GM19240 (cell line): ENCODE measurements around the gene FYTTD1.

Experiments
- DNase-seq: peaks from one replicate; pipeline ENCODE4 v3.0.0; 2011; ENCODE audit warnings: low spot score; ENCODE audit not compliant: insufficient read length

Gene FYTTD1

GRCh38 chr3:197791892-197792647, 42.4 kb downstream of the FYTTD1 start:
- no peak for DNase-seq

DNA sequence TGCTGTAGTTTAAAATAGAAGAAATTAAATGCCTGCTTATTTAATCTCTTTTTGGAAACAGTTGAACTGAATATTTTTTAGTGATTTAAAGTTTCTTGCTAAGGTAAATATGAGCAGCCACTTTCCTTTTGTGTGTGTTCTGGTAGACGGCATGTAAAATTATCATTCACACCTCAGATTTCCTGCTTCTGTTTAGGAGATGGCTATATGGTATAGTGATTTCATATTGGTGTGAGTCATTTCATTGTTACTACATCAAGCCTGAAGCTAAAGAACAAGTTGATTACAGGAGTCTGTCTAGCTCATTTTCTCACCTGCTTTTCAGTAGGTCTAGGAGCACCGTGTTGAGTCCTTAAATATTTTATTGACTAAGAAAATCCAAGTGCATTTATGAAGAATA, 43.6 kb downstream of the FYTTD1 start:
- no peak for DNase-seq

DNA sequence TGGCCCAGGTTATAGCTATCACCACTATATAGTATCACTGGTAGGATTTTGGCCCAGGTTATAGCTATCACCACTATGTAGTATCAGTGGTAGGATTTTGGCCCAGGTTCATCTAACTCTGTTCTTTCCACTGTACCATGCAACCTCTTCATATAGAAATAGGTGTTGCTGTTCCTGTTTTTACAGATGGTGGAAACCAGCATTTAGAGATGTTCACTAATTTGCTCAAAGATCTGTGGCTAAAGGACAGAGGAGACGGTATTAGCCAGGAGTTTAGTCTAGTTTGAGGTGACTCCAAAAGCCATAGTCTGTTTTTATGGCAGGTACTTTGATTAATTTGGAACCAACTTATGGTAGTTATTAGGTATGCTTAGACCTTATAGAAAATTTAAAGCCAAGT, 44.4 kb downstream of the FYTTD1 start:
- DNase-seq, result no peak

- DNase-seq, result no peak
Observed at GRCh38 chr3:197795200-197795599, 45.5 kb downstream of the FYTTD1 start.

DNA sequence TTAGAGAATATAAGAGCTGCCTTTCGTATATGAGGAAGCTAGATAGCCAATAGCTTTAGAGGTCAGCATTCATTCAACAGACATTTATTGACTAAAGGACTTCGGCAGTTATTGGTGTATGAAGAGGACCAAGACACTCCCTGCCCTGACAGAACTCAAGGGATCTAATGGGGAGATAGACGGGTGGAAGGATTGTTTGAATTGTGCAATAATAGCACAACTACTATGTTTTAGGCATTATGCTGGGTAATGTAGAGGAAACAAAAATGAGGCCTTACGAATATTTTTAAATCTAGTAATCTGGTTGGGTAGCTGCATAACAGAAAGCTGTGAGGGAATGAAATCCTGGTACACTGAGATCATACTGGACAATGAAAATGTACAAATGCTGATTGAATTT, 46.4 kb downstream of the FYTTD1 start:
- DNase-seq, result no peak

GRCh38 chr3:197798863-197799262, 49.2 kb downstream of the FYTTD1 start:
- DNase-seq, result no peak

DNA sequence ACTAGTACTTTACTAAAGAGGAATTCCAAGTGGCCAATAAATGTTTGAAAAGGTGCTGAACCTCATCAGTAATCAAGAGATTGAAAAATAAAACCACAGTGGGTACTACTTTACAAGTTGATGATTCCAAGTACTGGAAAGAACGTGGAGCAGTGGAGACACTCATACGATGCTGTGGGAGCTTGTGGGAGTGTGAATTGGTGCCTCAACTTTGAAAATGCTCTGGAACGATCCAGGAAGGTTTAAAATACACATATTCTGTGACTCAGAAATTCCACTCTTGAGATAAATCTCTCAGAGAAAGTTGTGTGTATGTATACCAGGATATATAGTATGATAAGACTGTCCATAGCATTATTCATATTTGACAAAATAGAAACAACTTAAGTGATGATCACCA, 50.7 kb downstream of the FYTTD1 start:
- DNase-seq, result no peak

- DNase-seq, result no peak
Observed at GRCh38 chr3:197801891-197802778, 52.5 kb downstream of the FYTTD1 start.

GRCh38 chr3:197802779-197803459, 53.2 kb downstream of the FYTTD1 start:
- no peak for DNase-seq

DNA sequence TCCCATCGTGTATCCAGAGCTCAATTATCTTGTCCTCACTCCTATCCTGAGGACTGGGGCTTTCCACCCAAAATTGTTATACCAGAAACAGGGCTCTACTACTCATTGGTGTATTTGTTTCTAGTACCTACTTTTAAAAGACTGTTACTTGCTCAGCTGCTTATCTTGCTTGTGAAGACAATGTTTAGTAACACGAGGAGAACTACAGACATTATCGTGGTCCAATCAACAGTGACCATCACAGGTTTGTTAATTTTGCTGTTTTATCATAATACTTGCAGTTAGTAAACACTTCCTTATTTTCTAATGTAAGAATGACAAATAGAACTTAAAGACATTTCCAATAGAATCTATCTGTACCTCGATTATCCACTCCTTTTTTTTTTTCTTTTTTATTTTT, 54.8 kb downstream of the FYTTD1 start:
- DNase-seq, result no peak

DNA sequence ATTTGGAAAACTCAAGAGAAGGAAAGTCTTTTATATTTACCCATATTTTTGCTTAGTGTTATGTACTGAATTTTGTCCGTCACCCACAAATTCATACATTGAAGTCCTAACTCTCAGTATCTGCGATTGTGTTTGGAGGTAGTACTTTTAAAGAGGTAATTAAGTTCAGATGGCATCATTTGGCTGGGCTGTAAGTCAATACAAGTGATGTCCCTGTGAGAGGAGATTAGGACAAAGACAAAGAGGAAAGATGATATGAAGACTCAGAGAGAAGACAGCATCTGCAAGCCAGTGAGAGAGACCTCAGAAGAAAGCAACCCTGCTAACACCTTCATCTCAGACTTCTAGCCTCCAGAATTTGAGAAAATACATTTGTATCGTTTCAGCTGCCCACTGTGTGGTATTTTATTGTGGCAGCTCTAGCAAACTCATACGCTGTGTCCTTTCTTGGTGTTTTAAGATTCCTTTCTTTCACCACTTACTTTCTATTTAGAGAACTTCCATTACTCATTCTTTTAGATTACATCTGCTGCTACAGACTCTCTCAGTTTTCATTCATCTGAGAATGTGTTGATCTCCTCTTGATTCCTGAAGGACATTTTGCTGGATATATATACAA, 58.4 kb downstream of the FYTTD1 start:
- DNase-seq, result no peak

DNA sequence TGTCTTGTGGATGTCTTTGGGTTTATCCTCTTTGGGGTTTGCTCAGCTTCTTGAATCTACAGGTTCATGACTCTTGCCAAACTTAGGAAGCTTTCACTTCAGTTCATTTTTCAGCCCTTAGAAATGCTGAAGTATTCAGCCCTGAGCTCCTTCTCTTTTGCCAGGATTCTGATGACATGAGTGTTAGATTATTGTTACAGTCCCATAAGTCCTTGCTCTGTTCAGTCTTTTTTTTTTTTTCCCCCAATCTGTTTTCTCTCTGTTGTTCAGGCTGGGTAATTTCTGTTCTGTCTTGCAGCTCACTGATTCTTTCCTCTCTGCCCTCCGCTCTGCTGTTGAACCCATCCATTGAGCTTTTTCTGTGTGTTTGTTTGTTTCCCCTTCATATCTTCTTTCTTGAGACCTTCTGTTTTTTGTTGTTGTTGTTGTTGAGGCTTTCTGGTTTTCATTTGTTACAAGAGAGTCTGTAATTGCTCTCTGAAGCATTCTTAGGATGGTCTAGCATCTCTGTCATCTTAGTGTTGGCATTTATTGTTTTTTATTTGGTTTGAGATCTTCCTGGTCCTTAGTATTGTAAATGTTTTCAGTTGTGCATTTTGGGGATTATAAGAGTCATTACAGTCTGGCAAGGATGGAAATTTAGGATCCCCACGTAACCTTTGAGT, 59.8 kb downstream of the FYTTD1 start:
- no peak for DNase-seq

DNA sequence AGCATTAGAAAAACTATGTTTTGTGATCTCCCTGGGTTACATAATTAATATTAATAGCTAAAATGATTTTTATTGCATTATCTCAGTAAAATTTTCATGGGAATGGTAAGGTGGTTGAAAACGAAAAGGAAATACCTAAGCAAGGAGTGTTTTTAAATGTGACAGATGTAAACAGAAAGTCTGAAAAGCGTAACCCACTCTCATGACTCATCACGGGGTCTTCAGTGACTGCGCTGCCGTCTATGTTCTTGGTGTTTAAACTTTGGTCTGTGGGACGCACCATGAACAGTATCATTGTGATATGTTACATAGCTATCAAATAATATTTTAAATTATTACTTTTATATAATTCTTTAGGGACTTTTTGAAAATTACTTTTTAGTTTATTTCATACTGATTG, 61.2 kb downstream of the FYTTD1 start:
- DNase-seq, result no peak

GRCh38 chr3:197811343-197811742, 61.7 kb downstream of the FYTTD1 start:
- DNase-seq, result no peak

GRCh38 chr3:197814372-197814771, 64.7 kb downstream of the FYTTD1 start:
- DNase-seq, result no peak

DNA sequence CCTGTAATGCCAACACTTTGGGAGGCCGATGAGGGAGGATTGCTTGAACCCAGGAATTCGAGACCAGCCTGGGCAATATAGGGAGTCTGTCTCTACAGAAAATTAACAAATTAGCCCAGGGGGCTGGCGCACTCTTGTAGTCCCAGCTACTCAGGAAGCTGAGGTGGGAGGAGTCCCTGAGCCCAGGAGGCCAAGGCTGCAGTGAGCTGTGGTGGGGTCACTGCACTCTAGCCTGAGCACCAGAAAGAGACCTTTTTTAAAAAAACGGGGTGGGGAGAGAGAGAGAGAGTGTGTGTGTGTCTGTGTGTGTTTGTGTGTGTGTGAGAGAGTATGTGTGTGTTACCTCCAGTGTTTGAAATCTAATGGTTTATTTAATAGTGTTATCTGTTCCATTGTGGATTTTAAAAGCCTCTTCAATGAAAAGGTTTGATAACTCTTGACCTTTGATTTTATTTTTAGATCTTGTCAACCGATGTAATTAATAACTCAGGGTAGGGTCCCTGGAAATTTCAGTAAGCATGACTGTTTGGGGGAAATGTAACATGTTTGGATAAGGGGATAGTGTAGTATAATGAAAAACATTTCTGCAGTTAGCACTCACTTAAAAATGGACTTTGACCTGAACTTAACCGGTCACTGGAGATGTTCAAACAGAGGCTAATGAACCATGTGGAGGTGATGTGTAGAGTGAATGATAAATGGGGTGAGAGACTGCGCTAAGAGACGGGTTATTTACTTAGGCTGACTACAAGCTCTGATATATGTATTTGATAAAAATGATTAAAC, 71.1 kb downstream of the FYTTD1 start:
- DNase-seq, result no peak

DNA sequence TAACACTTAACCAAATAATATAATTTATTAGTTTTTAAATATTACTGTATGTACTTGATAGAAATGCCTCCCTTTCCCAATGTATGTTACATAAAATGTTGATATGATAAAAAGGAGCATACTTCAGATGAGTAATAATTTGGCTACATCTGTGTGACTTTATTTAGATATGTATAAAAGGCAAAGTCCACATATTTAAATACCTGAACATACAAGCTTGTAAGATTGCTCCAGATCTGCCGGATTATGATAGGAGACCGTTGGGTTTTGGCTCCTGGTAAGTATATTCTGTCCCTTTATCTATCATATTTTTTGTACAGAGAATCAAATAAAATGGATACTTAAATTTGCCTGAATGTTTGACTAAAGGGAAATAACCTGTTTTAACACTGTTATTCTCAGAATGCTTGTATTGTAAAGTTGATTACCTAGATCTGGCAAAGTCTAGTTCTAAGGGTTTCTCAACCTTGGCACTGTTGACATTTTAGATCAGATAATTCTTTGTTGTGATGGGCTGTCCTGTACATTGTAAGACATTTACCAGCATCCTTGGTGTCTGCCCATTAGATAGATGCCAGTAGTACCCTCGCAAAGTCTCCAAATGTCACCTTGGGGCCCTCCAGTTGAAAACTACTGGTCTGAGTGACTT, 79.8 kb downstream of the FYTTD1 start:
- DNase-seq, result no peak

DNA sequence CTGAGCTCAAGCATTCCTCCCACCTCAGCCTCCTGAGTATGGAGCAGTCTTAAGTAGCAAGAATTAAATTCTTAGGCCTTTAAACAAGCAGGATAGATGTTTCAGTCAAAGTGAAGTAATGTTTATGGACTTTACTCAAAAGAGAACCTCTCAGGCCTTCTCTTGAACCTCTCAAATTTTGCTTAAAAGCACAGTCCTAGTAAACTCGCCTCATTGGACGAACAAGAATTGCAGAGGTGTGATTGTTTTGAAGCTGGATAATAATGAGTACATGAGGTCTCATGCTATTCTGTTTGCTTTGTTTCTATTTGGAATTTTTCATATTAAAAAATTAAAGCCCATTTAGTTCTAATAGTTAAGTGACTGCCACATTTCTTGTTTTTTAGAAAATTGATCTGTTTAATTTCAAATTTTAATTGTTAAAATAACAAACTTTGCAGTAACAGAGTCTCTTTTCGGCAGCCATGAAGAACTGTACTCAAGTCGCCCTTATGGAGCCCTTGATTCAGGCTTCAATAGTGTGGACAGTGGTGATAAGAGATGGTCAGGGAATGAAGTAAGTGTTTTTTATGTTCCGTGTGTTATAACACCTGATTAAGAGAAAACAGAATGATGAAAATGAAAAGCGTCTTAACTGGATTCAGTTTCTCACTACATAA, 80.8 kb downstream of the FYTTD1 start:
- no peak for DNase-seq

- no peak for DNase-seq
Observed at GRCh38 chr3:197830967-197831313, 81.3 kb downstream of the FYTTD1 start.
